HEK293T (cell line): ENCODE measurements around the gene FHIT.

Experiments
- CTCF ChIA-PET: fragments of 350-600 bp; formaldehyde crosslinking; extraction: SDS; loops from one replicate; lab custom pipeline; 2021; ENCODE audit warnings: antibody characterized with exemption, inconsistent platforms; lab: Yijun Ruan, JAX
- POLR2A ChIA-PET: fragments of 350-600 bp; formaldehyde crosslinking; extraction: SDS; loops from one replicate; lab custom pipeline; 2020; ENCODE audit warnings: antibody characterized with exemption, inconsistent platforms; lab: Yijun Ruan, JAX
- DNase-seq: peaks from one replicate; pipeline ENCODE4 v3.0.0; 2012; ENCODE audit warnings: mixed read lengths; ENCODE audit errors: extremely low spot score
- ARNT ChIP-seq: fragments of 450-650 bp; IDR thresholded peaks from 2 replicates; pipeline ENCODE4 v1.6.1; 2017; ENCODE audit warnings: mild to moderate bottlenecking
- BHLHE40 ChIP-seq: fragments of 450-650 bp; IDR thresholded peaks from 2 replicates; pipeline ENCODE4 v1.6.1; 2016; ENCODE audit warnings: mild to moderate bottlenecking, moderate library complexity, borderline replicate concordance
- CTBP1 ChIP-seq: fragments of 450-650 bp; IDR thresholded peaks from 2 replicates; pipeline ENCODE4 v1.6.1; 2016; ENCODE audit warnings: borderline replicate concordance
- ELF4 ChIP-seq: fragments of 450-650 bp; IDR thresholded peaks from 2 replicates; pipeline ENCODE4 v1.6.1; 2017; ENCODE audit warnings: antibody characterized with exemption
- FOXA1 ChIP-seq: fragments of 450-650 bp; IDR thresholded peaks from 2 replicates; pipeline ENCODE4 v1.6.1; 2016; ENCODE audit warnings: mild to moderate bottlenecking
- FOXK2 ChIP-seq: fragments of 450-650 bp; IDR thresholded peaks from 2 replicates; pipeline ENCODE4 v1.6.1; 2016; ENCODE audit warnings: mild to moderate bottlenecking
- FOXM1 ChIP-seq: fragments of 450-650 bp; IDR thresholded peaks from 2 replicates; pipeline ENCODE4 v1.6.1; 2017; ENCODE audit warnings: mild to moderate bottlenecking, borderline replicate concordance
- HDGF ChIP-seq: fragments of 450-650 bp; IDR thresholded peaks from 2 replicates; pipeline ENCODE4 v1.6.1; 2017; ENCODE audit warnings: antibody characterized with exemption, borderline replicate concordance
- L3MBTL2 ChIP-seq: fragments of 450-650 bp; conservative IDR thresholded peaks from 2 replicates; pipeline ENCODE4 v1.6.1; 2016; ENCODE audit warnings: mild to moderate bottlenecking
- LEF1 ChIP-seq: fragments of 450-650 bp; IDR thresholded peaks from 2 replicates; pipeline ENCODE4 v1.6.1; 2017; ENCODE audit warnings: mild to moderate bottlenecking, borderline replicate concordance
- NFRKB ChIP-seq: fragments of 450-650 bp; IDR thresholded peaks from 2 replicates; pipeline ENCODE4 v1.6.1; 2016; ENCODE audit warnings: mild to moderate bottlenecking, moderate library complexity
- SP1 ChIP-seq: fragments of 450-650 bp; IDR thresholded peaks from 2 replicates; pipeline ENCODE4 v1.6.1; 2017
- SUZ12 ChIP-seq: fragments of 450-650 bp; IDR thresholded peaks from 2 replicates; pipeline ENCODE4 v1.6.1; 2016; ENCODE audit warnings: mild to moderate bottlenecking
- TARDBP ChIP-seq: fragments of 450-650 bp; IDR thresholded peaks from 2 replicates; pipeline ENCODE4 v1.6.1; 2016
- ZNF384 ChIP-seq: fragments of 450-650 bp; IDR thresholded peaks from 2 replicates; pipeline ENCODE4 v1.6.1; 2016
- TF ChIP-seq, protein P1 (sequence below): fragments of 450-650 bp; IDR thresholded peaks from 2 replicates; pipeline ENCODE4 v1.6.1; 2016

Gene FHIT

GRCh38 chr3:61157414-61157813 is 93.8 kb downstream of the FHIT start:
- POLR2A ChIA-PET: no interaction called here
- no peak for DNase-seq
- CTCF ChIA-PET: no interaction called here
- no peak for TF ChIP-seq LEF1
- TF ChIP-seq ARNT: no peak
- no peak for TF ChIP-seq FOXK2
- no peak for TF ChIP-seq ZNF384
- no peak for TF ChIP-seq SUZ12

DNA sequence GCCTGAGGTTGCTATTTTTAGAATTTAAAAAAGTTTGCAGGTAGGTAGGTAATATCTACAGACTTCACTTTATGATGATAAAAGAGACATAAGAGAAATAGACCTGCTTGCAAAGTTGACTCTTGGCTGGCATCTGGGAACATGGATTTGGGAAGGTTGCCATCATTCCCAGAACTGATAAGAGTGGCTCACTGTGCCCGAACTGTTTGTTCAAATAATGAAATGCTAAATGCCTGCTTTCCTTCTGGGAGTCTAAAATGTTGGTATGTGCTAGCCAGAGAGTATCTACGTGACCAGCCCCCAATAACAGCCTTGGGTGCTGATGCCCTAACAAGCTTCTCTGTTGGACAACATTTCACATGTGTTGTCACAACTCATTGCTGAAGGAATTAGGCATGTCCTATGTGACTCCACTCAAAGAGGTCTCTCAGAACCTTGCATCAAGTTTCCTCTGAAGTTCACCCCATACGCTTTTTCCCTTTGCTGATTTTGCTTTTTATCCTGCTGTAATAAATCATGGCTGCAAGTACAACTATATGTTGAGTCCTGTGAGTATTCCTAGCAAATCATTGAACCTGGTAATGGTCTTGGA is 95.5 kb downstream of the FHIT start:
- POLR2A ChIA-PET: no interaction called here
- CTCF ChIA-PET: no interaction called here
- TF ChIP-seq L3MBTL2 (no peak), SUZ12 (no peak), BHLHE40 (no peak), FOXK2 (no peak), TARDBP (no peak), LEF1 (no peak), FOXM1 (no peak), ARNT (no peak), FOXA1 (no peak), CTBP1 (no peak), SP1 (no peak), ELF4 (no peak)
- TF ChIP-seq, protein P1, sequence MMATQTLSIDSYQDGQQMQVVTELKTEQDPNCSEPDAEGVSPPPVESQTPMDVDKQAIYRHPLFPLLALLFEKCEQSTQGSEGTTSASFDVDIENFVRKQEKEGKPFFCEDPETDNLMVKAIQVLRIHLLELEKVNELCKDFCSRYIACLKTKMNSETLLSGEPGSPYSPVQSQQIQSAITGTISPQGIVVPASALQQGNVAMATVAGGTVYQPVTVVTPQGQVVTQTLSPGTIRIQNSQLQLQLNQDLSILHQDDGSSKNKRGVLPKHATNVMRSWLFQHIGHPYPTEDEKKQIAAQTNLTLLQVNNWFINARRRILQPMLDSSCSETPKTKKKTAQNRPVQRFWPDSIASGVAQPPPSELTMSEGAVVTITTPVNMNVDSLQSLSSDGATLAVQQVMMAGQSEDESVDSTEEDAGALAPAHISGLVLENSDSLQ: no peak
- DNase-seq: no peak

DNA sequence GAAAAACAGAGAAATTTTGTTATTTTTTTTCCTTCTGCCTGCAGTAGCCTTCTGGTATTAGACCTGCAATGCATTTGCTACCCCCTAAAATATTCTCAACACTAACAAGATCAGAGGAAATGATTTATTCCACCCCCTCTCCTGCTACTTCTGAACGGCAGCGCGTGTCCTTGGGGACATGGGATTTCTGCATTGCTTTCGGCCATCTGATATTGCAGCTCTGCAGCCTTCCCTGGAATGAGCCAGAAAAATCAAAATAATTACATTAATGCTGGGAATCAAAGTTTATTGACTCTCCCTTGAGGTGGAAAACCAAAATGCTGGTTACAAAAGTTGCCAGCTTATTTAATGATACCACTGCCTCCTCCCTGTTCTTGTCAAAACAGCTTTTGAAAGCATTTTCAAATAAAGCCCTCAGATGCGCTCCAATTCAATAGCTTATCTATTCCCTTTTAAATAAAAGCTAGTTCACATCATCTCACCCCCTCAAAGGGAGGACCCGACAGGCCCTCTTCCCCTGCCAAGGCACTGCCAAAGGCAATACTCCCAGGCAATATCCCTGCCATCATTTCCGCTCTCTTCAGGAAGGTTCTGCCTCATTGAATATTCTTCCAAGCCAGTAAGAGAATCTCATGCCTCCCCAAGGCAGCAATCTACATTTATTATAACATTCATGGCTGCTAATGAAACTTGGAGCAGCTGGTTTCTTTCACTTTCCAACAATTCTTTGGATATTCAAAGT is 96.6 kb downstream of the FHIT start:
- TF ChIP-seq BHLHE40: no peak
- no peak for TF ChIP-seq TARDBP
- TF ChIP-seq L3MBTL2: no peak
- no peak for TF ChIP-seq CTBP1
- TF ChIP-seq LEF1: no peak
- no peak for TF ChIP-seq ELF4
- TF ChIP-seq ARNT: no peak
- TF ChIP-seq HDGF: no peak
- TF ChIP-seq FOXK2: no peak
- no peak for TF ChIP-seq FOXM1
- TF ChIP-seq ZNF384: no peak
- no peak for TF ChIP-seq FOXA1
- no peak for TF ChIP-seq SP1
- TF ChIP-seq, protein P1: no peak
- no peak for TF ChIP-seq SUZ12
- no peak for TF ChIP-seq NFRKB
- ChIA-PET CTCF (interaction anchor here (0.6 kb wide), 1 partner anchor 110 kb away, joined by 3 read pairs; no protein-coding TSS in a partner anchor), POLR2A (no interaction called here)
- no peak for DNase-seq

DNA sequence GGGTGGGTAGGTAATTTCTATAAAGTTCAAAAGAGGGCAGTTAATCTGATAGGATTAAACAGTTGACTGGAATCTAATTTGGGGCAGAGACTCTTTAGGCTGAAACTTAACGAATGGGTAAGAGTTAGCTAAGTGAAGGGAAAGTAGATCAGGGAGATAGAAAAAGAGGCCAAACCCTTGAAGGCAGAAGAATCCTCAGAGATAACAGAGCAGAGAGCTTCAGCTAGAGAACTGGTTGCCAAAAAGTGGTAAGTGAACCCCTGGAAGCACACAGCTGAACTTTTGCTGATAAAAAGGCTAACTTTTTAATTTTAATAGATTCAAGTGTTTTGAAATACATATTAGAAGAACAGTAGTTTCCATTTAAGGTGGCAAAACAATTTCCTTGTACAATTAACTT is 99.2 kb downstream of the FHIT start:
- ChIA-PET POLR2A (no interaction called here), CTCF (interaction anchor here (0.6 kb wide), 1 partner anchor 706 kb away, joined by 3 read pairs; no protein-coding TSS in a partner anchor)
- TF ChIP-seq BHLHE40 (no peak), FOXA1 (no peak), CTBP1 (no peak), LEF1 (no peak), HDGF (no peak), FOXK2 (no peak), SUZ12 (no peak), FOXM1 (no peak), TARDBP (no peak), L3MBTL2 (no peak), ZNF384 (no peak), ELF4 (no peak), ARNT (no peak), NFRKB (no peak), SP1 (no peak)
- TF ChIP-seq, protein P1: no peak
- no peak for DNase-seq

DNA sequence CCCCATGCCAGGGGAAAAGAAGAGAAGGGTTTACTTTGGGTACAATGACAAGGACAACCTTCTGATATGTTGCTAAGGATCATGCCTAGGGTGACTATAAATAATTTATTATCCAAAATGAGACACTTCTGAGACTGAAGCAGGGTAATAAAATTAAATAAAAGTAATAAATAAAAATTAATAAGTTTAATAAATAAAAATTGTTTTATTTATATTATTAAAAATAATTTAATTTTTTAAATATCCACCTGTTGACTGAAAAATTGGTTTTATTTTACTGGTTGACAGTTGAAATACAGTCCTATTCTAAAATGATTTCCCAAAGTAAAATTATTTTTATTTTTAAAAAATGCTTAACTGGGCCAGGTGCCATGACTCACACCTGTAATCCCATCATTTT is 102.0 kb downstream of the FHIT start:
- ChIA-PET CTCF (no interaction called here), POLR2A (no interaction called here)
- DNase-seq: no peak
- TF ChIP-seq HDGF (no peak), FOXK2 (no peak), SP1 (no peak), ZNF384 (no peak), NFRKB (no peak)
